OCI-LY7 (cell line): ENCODE measurements around the gene NRCAM.

Experiments
- EZH2phosphoT487 ChIP-seq: fragments of 200-600 bp; sonication (generic); IDR thresholded peaks from 2 replicates; pipeline ENCODE4 v1.6.1; 2018; ENCODE audit warnings: low read depth, borderline replicate concordance, mild to moderate bottlenecking, mixed run types, antibody characterized with exemption, low read length, moderate library complexity, mixed read lengths
- TF ChIP-seq, protein P1 (sequence below): fragments of 200-600 bp; sonication (generic); conservative IDR thresholded peaks from 2 replicates; pipeline ENCODE4 v1.5.1; 2014; ENCODE audit warnings: mild to moderate bottlenecking, antibody characterized with exemption, low read length, moderate library complexity, mixed read lengths

DNA sequence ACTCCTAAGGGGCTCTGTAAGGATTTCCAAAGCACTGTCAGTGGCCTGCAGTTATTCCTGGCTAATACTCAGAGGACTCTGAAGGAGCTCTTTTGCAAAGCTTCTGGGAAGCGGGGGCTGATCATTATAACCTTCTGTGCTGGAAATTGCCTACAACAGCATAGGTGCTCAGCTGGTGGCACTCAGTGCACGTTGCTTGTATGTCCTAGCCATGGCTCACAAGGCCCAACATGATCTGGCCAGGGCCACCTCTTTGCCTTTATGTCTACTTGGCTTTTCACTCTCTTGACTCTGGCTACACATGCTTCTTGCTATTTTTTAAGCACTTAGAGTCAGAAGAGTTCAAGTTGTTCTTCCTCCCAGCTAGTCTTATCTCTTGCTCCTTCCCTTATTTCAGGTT lies 343.6 kb downstream of the NRCAM start:
- TF ChIP-seq, protein P1, sequence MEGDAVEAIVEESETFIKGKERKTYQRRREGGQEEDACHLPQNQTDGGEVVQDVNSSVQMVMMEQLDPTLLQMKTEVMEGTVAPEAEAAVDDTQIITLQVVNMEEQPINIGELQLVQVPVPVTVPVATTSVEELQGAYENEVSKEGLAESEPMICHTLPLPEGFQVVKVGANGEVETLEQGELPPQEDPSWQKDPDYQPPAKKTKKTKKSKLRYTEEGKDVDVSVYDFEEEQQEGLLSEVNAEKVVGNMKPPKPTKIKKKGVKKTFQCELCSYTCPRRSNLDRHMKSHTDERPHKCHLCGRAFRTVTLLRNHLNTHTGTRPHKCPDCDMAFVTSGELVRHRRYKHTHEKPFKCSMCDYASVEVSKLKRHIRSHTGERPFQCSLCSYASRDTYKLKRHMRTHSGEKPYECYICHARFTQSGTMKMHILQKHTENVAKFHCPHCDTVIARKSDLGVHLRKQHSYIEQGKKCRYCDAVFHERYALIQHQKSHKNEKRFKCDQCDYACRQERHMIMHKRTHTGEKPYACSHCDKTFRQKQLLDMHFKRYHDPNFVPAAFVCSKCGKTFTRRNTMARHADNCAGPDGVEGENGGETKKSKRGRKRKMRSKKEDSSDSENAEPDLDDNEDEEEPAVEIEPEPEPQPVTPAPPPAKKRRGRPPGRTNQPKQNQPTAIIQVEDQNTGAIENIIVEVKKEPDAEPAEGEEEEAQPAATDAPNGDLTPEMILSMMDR: no peak
- TF ChIP-seq EZH2phosphoT487: no peak
